Measurements from ENCODE around the gene DEXI. TPM values are rescaled to one million over a fixed set of nuclear protein-coding genes. Genes with fewer than 3 reads are reported as not detected.

DEXI gene
- total and polyA plus RNA-seq, 2 donors (not counting 1 experiment from before 2014, with no cell fraction given): 38.8 to 49.9 TPM

GRCh38 chr16:10907757-10908045 is 34.6 kb downstream of the DEXI start:
- Histone ChIP-seq H3K27me3 (ENCODE audit: control insufficient read depth, insufficient read depth, low read length) (peaks cover 13% of the 10 kb centered on the region), H4K20me1 (ENCODE audit: control insufficient read depth, extremely low read depth, insufficient read depth, low read length) (no peaks in the 10 kb centered on the region), H3K4me2 (ENCODE audit: extremely low read depth, insufficient read depth, low read length) (no peak overlapping the region), H3K27ac (ENCODE audit: insufficient read depth, low read length) (no peak overlapping the region), H3K36me3 (ENCODE audit: control insufficient read depth, insufficient read depth, low read length) (no peaks in the 10 kb centered on the region), H3K79me2 (ENCODE audit: control insufficient read depth, insufficient read depth, low read length) (no peaks in the 10 kb centered on the region), H2AFZ (ENCODE audit: low read length) (no peak overlapping the region), H3K4me3 (replicated peaks in 1 of 4; ENCODE audit: control extremely low read depth in 1 of 4, insufficient read depth in 1 of 4, low read depth in 3 of 4, low read length in 4 of 4) (no peak overlapping the region), H3K9ac (ENCODE audit: insufficient read depth, low read length) (no peak overlapping the region), H3K9me3 (ENCODE audit: control insufficient read depth, insufficient read depth, low read depth, low read length) (no peaks in the 10 kb centered on the region), H3K4me1 (ENCODE audit: control insufficient read depth, extremely low read depth, insufficient read depth, low read length) (no peaks in the 10 kb centered on the region)
- DNase-seq (ENCODE audit: low read depth in 2 of 2): no peak
- TF ChIP-seq EZH2 (IDR thresholded peaks at IDR 0.05; ENCODE audit: low read length, missing control alignments): no peak
- TF ChIP-seq, protein P1, sequence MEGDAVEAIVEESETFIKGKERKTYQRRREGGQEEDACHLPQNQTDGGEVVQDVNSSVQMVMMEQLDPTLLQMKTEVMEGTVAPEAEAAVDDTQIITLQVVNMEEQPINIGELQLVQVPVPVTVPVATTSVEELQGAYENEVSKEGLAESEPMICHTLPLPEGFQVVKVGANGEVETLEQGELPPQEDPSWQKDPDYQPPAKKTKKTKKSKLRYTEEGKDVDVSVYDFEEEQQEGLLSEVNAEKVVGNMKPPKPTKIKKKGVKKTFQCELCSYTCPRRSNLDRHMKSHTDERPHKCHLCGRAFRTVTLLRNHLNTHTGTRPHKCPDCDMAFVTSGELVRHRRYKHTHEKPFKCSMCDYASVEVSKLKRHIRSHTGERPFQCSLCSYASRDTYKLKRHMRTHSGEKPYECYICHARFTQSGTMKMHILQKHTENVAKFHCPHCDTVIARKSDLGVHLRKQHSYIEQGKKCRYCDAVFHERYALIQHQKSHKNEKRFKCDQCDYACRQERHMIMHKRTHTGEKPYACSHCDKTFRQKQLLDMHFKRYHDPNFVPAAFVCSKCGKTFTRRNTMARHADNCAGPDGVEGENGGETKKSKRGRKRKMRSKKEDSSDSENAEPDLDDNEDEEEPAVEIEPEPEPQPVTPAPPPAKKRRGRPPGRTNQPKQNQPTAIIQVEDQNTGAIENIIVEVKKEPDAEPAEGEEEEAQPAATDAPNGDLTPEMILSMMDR (conservative IDR thresholded peaks at IDR 0.05 in 1 of 2, IDR thresholded peaks at IDR 0.05 in 1 of 2; ENCODE audit: low read depth in 1 of 2, low read length in 2 of 2): no peak

DNA sequence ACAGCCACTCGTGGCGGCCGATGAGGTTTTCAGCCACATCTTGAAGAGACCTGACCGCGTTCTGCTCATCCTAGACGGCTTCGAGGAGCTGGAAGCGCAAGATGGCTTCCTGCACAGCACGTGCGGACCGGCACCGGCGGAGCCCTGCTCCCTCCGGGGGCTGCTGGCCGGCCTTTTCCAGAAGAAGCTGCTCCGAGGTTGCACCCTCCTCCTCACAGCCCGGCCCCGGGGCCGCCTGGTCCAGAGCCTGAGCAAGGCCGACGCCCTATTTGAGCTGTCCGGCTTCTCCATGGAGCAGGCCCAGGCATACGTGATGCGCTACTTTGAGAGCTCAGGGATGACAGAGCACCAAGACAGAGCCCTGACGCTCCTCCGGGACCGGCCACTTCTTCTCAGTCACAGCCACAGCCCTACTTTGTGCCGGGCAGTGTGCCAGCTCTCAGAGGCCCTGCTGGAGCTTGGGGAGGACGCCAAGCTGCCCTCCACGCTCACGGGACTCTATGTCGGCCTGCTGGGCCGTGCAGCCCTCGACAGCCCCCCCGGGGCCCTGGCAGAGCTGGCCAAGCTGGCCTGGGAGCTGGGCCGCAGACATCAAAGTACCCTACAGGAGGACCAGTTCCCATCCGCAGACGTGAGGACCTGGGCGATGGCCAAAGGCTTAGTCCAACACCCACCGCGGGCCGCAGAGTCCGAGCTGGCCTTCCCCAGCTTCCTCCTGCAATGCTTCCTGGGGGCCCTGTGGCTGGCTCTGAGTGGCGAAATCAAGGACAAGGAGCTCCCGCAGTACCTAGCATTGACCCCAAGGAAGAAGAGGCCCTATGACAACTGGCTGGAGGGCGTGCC is 35.1 kb downstream of the DEXI start:
- H3K4me3 ChIP-seq (replicated peaks in 1 of 4; ENCODE audit: control extremely low read depth in 1 of 4, insufficient read depth in 1 of 4, low read depth in 3 of 4, low read length in 4 of 4): no peak overlapping the region
- no peak for TF ChIP-seq EZH2 (IDR thresholded peaks at IDR 0.05; ENCODE audit: low read length, missing control alignments)
- TF ChIP-seq, protein P1 (conservative IDR thresholded peaks at IDR 0.05 in 1 of 2, IDR thresholded peaks at IDR 0.05 in 1 of 2; ENCODE audit: low read depth in 1 of 2, low read length in 2 of 2): no peak
- H3K27me3 ChIP-seq (ENCODE audit: control insufficient read depth, insufficient read depth, low read length): peaks cover 12% of the 10 kb centered on the region
- H3K4me2 ChIP-seq (ENCODE audit: extremely low read depth, insufficient read depth, low read length): no peak overlapping the region
- no peak for DNase-seq (ENCODE audit: low read depth in 2 of 2)
- H4K20me1 ChIP-seq (ENCODE audit: control insufficient read depth, extremely low read depth, insufficient read depth, low read length): no peaks in the 10 kb centered on the region
- H3K79me2 ChIP-seq (ENCODE audit: control insufficient read depth, insufficient read depth, low read length): no peaks in the 10 kb centered on the region
- no peak overlapping the region for H3K9ac ChIP-seq (ENCODE audit: insufficient read depth, low read length)
- no peak overlapping the region for H2AFZ ChIP-seq (ENCODE audit: low read length)
- H3K27ac ChIP-seq (ENCODE audit: insufficient read depth, low read length): no peak overlapping the region
- H3K36me3 ChIP-seq (ENCODE audit: control insufficient read depth, insufficient read depth, low read length): no peaks in the 10 kb centered on the region
- H3K9me3 ChIP-seq (ENCODE audit: control insufficient read depth, insufficient read depth, low read depth, low read length): no peaks in the 10 kb centered on the region
- no peaks in the 10 kb centered on the region for H3K4me1 ChIP-seq (ENCODE audit: control insufficient read depth, extremely low read depth, insufficient read depth, low read length)

- Histone ChIP-seq H3K9me3 (ENCODE audit: control insufficient read depth, insufficient read depth, low read depth, low read length) (no peaks in the 10 kb centered on the region), H3K4me2 (ENCODE audit: extremely low read depth, insufficient read depth, low read length) (no peak overlapping the region), H3K4me1 (ENCODE audit: control insufficient read depth, extremely low read depth, insufficient read depth, low read length) (no peaks in the 10 kb centered on the region), H3K9ac (ENCODE audit: insufficient read depth, low read length) (no peak overlapping the region), H3K27me3 (ENCODE audit: control insufficient read depth, insufficient read depth, low read length) (peaks cover 12% of the 10 kb centered on the region), H3K36me3 (ENCODE audit: control insufficient read depth, insufficient read depth, low read length) (no peaks in the 10 kb centered on the region), H4K20me1 (ENCODE audit: control insufficient read depth, extremely low read depth, insufficient read depth, low read length) (no peaks in the 10 kb centered on the region), H3K79me2 (ENCODE audit: control insufficient read depth, insufficient read depth, low read length) (no peaks in the 10 kb centered on the region), H2AFZ (ENCODE audit: low read length) (no peak overlapping the region), H3K4me3 (replicated peaks in 1 of 4; ENCODE audit: control extremely low read depth in 1 of 4, insufficient read depth in 1 of 4, low read depth in 3 of 4, low read length in 4 of 4) (no peak overlapping the region), H3K27ac (ENCODE audit: insufficient read depth, low read length) (no peak overlapping the region)
- no peak for DNase-seq (ENCODE audit: low read depth in 2 of 2)
- TF ChIP-seq, protein P1 (conservative IDR thresholded peaks at IDR 0.05 in 1 of 2, IDR thresholded peaks at IDR 0.05 in 1 of 2; ENCODE audit: low read depth in 1 of 2, low read length in 2 of 2): no peak
- TF ChIP-seq EZH2 (IDR thresholded peaks at IDR 0.05; ENCODE audit: low read length, missing control alignments): no peak
Observed at GRCh38 chr16:10906482-10906881, 35.8 kb downstream of the DEXI start.
